Tibial nerve (tissue), 3 donors: ENCODE measurements around the gene SMYD3.

Source experiments
- CTCF ChIP-seq, 5 experiments: fragments of 200-600 bp in 3 of 5; fragments of 450-650 bp in 2 of 5; sonication (generic) in 3 of 5; IDR thresholded peaks; one replicate each; pipeline ENCODE4 v1.5.1; 2016 to 2019; ENCODE audit warnings: antibody characterized with exemption in 5 of 5, mild to moderate bottlenecking in 3 of 5, moderate library complexity in 2 of 5
- POLR2A ChIP-seq, 2 donors: fragments of 450-650 bp; IDR thresholded peaks; one replicate each; pipeline ENCODE4 v1.6.1; 2017; ENCODE audit warnings: antibody characterized with exemption in 2 of 2, mild to moderate bottlenecking in 2 of 2, moderate library complexity in 2 of 2

GRCh38 chr1:246367041-246367440 is 140.0 kb downstream of the SMYD3 start:
- TF ChIP-seq CTCF (IDR thresholded peaks at IDR 0.05) (no peak), POLR2A (IDR thresholded peaks at IDR 0.05) (no peak)
